GM10266 (cell line): ENCODE measurements around the gene HJV.

Source experiments
- DNase-seq: peaks from one replicate; pipeline ENCODE4 v3.0.0; 2012; ENCODE audit errors: extremely low spot score
- CTCF ChIP-seq: IDR thresholded peaks from 2 replicates; pipeline ENCODE4 v1.5.1; 2012; ENCODE audit warnings: mild to moderate bottlenecking, low read depth; ENCODE audit not compliant: control insufficient read depth, insufficient read depth; ENCODE audit errors: missing control alignments

The HJV gene

GRCh38 chr1:145997016-145997717 lies 24.4 kb downstream of the HJV start:
- TF ChIP-seq CTCF = no peak
- no peak for DNase-seq

GRCh38 chr1:145996433-145997015 lies 25.0 kb downstream of the HJV start, which contains the start of gene TXNIP:
TXNIP (minus strand) TSS chr1:145996579; CDS start chr1:145996266, 313 bp downstream.
- no peak for TF ChIP-seq CTCF
- DNase-seq = peak; percentile 94

GRCh38 chr1:145995964-145996432 lies 25.5 kb downstream of the HJV start:
- DNase-seq = no peak
- TF ChIP-seq CTCF = no peak

DNA sequence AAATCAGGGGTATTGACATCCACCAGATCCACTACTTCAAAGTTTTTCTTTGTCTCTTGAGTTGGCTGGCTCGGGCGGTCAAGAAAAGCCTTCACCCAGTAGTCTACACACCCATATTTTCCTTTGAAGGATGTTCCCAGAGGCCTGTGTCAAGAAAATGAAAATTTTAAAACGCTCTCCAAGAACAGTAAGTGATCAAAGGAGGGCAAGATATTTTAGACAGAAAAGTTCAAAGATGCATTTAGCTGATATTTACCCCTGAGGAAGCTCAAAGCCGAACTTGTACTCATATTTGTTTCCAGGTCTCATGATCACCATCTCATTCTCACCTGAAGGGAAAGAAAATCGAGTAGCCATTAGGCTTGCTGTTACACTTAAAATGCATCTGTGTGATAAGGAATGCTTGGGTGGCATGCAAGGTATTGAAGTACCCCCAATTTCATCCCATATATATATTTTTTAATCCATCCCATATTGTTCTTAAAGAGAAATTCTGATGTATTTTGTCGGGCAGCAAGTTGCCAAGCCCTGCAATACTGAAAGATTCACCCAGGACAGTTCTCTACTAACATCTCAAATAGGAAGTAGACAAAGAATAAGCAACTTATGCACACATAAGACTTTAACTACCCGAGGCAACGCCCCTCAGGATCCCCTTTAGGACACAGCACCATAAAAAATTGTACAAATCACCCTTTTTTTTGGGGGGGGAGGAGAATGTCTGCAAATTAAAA lies 26.2 kb downstream of the HJV start:
- no peak for TF ChIP-seq CTCF
- DNase-seq = no peak

DNA sequence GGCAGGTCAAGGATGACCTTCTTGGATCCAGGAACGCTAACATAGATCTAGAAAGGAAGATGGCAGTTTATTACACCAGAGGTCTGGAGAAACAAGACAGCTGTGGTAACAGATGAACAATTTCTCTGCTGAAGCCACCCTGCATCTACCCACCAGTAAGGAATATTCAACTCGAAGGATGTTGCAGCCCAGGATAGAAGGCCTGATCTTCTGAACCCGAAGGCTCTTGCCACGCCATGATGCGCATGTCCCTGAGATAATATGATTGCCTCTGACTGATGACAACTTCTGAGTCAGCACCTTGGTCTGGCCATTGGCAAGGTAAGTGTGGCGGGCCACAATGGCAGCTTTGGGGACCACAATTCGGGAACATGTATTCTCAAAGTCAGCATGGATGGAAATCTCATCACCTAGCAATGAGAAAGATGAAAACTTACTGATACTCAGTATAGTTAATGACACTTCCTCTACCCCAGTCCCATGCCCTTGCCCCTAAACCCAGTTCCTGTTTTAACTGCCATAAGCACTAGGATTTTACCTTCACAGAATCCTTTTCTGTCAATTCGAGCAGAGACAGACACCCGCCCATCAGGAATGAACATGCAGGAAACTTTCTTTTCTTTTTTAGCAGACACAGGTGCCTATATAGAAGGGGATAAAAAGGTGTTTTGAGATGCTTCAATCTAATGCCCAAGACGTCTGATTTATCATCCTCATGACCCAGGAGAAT lies 27.0 kb downstream of the HJV start:
- no peak for DNase-seq
- no peak for TF ChIP-seq CTCF

- no peak for DNase-seq
- TF ChIP-seq CTCF = no peak
Observed at GRCh38 chr1:145993618-145994390, 27.7 kb downstream of the HJV start.
